Measurements from ENCODE around the gene SRSF4. TPM values are rescaled to one million over a fixed set of nuclear protein-coding genes. Genes with fewer than 3 reads are reported as not detected.

The SRSF4 gene
- total and polyA plus RNA-seq, 2 experiments from 2014 or later = 53.2 to 71.4 TPM

- H3K4me1 ChIP-seq (ENCODE audit: insufficient read depth) = peaks cover 13% of the 10 kb centered on the region
- H3K27ac ChIP-seq = peak overlapping the region; percentile 77
- H3K4me2 ChIP-seq = no peak overlapping the region
- H3K4me3 ChIP-seq = no peak overlapping the region
- H4K20me1 ChIP-seq (ENCODE audit: insufficient read depth, poor library complexity, severe bottlenecking) = no peaks in the 10 kb centered on the region
- WGBS (ENCODE audit: low lambda C conversion rate, missing lambda C conversion rate) = 85% methylated on average over 1 of the region's 1 CpG
- H3K9me2 ChIP-seq (replicated peaks; ENCODE audit: insufficient read depth) = no peaks in the 10 kb centered on the region
- H3K27me3 ChIP-seq = no peaks in the 10 kb centered on the region
- no peaks in the 10 kb centered on the region for H3K79me2 ChIP-seq
- H3K36me3 ChIP-seq (replicated peaks; ENCODE audit: insufficient read depth, low read depth) = no peaks in the 10 kb centered on the region
- no peaks in the 10 kb centered on the region for H3K9me3 ChIP-seq (ENCODE audit: low read depth)
- H2AFZ ChIP-seq = no peak overlapping the region
- no peak for DNase-seq (ENCODE audit: low spot score)
- TF ChIP-seq EZH2phosphoT487 (IDR thresholded peaks at IDR 0.05; ENCODE audit: low read depth, severe bottlenecking, unreplicated experiment) (no peak), EZH2 (IDR thresholded peaks at IDR 0.05; ENCODE audit: borderline replicate concordance) (no peak)
- TF ChIP-seq, protein P1, sequence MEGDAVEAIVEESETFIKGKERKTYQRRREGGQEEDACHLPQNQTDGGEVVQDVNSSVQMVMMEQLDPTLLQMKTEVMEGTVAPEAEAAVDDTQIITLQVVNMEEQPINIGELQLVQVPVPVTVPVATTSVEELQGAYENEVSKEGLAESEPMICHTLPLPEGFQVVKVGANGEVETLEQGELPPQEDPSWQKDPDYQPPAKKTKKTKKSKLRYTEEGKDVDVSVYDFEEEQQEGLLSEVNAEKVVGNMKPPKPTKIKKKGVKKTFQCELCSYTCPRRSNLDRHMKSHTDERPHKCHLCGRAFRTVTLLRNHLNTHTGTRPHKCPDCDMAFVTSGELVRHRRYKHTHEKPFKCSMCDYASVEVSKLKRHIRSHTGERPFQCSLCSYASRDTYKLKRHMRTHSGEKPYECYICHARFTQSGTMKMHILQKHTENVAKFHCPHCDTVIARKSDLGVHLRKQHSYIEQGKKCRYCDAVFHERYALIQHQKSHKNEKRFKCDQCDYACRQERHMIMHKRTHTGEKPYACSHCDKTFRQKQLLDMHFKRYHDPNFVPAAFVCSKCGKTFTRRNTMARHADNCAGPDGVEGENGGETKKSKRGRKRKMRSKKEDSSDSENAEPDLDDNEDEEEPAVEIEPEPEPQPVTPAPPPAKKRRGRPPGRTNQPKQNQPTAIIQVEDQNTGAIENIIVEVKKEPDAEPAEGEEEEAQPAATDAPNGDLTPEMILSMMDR (IDR thresholded peaks at IDR 0.05; ENCODE audit: poor library complexity) = no peak
Measured at GRCh38 chr1:29186707-29187106, 5.0 kb upstream of the SRSF4 start.

- Histone ChIP-seq H3K9me2 (replicated peaks; ENCODE audit: insufficient read depth) (no peaks in the 10 kb centered on the region), H3K4me3 (no peak overlapping the region), H3K36me3 (replicated peaks; ENCODE audit: insufficient read depth, low read depth) (no peaks in the 10 kb centered on the region), H3K4me1 (ENCODE audit: insufficient read depth) (peaks cover 13% of the 10 kb centered on the region), H4K20me1 (ENCODE audit: insufficient read depth, poor library complexity, severe bottlenecking) (no peaks in the 10 kb centered on the region), H3K79me2 (peaks cover under 1% of the 10 kb centered on the region), H2AFZ (no peak overlapping the region), H3K27ac (peak overlapping the region; percentile 77), H3K9me3 (ENCODE audit: low read depth) (no peaks in the 10 kb centered on the region), H3K4me2 (no peak overlapping the region), H3K27me3 (no peaks in the 10 kb centered on the region)
- TF ChIP-seq, protein P1 (IDR thresholded peaks at IDR 0.05; ENCODE audit: poor library complexity) = no peak
- TF ChIP-seq EZH2 (IDR thresholded peaks at IDR 0.05; ENCODE audit: borderline replicate concordance) (no peak), EZH2phosphoT487 (IDR thresholded peaks at IDR 0.05; ENCODE audit: low read depth, severe bottlenecking, unreplicated experiment) (no peak)
- DNase-seq (ENCODE audit: low spot score) = no peak
- WGBS (ENCODE audit: low lambda C conversion rate, missing lambda C conversion rate) = 66% methylated on average over 3 of the region's 3 CpGs
Measured at GRCh38 chr1:29186252-29186651, 4.6 kb upstream of the SRSF4 start.

GRCh38 chr1:29183287-29183686 lies 1.6 kb upstream of the SRSF4 start:
- 66% methylated on average over 1 of the region's 1 CpG for WGBS (ENCODE audit: low lambda C conversion rate, missing lambda C conversion rate)
- Histone ChIP-seq H3K4me2 (no peak overlapping the region), H3K9me3 (ENCODE audit: low read depth) (no peaks in the 10 kb centered on the region), H3K27me3 (no peaks in the 10 kb centered on the region), H4K20me1 (ENCODE audit: insufficient read depth, poor library complexity, severe bottlenecking) (peaks cover 30% of the 10 kb centered on the region), H2AFZ (no peak overlapping the region), H3K9me2 (replicated peaks; ENCODE audit: insufficient read depth) (no peaks in the 10 kb centered on the region), H3K27ac (no peak overlapping the region), H3K4me3 (no peak overlapping the region), H3K4me1 (ENCODE audit: insufficient read depth) (peaks cover 27% of the 10 kb centered on the region), H3K79me2 (peaks cover 30% of the 10 kb centered on the region), H3K36me3 (replicated peaks; ENCODE audit: insufficient read depth, low read depth) (no peaks in the 10 kb centered on the region)
- DNase-seq (ENCODE audit: low spot score) = no peak
- no peak for TF ChIP-seq EZH2 (IDR thresholded peaks at IDR 0.05; ENCODE audit: borderline replicate concordance)
- TF ChIP-seq, protein P1 (IDR thresholded peaks at IDR 0.05; ENCODE audit: poor library complexity) = no peak
- TF ChIP-seq EZH2phosphoT487 (IDR thresholded peaks at IDR 0.05; ENCODE audit: low read depth, severe bottlenecking, unreplicated experiment) = no peak

All from hepatocyte (in vitro differentiated cells).